ENCODE measurements around the gene S1PR3.
A peak's percentile ranks its signal among the peaks of the same experiment; 100 is the strongest.

S1PR3 gene

DNA sequence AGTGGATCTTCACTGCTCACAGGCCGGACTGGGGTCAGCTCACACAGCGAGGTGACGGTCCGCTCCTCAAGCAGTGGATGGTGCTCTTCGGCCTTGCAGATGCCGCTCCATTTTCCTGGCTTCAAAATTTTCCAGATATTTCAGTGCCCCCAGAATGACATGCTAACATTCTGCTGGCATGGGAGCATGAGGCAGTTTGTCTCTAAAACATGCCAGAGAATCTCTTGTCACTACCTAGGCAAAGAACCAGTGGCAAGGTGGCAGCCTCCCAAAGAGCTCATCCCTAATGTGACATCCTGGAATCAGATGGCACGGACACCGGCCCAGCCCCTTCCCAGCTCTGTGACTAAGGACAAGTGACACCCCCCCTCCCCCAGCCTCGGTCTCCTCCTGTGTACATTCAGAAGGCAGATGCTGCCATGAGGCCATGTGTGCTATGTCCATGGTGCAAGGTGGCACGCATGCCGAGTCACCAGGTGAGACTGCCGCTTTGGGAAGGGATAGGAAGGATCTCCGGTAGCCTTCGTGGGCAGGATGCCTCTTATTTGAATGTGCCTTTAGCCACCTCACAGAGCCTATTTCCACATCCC is 2.7 kb downstream of the S1PR3 start:
- no peak for DNase-seq

DNA sequence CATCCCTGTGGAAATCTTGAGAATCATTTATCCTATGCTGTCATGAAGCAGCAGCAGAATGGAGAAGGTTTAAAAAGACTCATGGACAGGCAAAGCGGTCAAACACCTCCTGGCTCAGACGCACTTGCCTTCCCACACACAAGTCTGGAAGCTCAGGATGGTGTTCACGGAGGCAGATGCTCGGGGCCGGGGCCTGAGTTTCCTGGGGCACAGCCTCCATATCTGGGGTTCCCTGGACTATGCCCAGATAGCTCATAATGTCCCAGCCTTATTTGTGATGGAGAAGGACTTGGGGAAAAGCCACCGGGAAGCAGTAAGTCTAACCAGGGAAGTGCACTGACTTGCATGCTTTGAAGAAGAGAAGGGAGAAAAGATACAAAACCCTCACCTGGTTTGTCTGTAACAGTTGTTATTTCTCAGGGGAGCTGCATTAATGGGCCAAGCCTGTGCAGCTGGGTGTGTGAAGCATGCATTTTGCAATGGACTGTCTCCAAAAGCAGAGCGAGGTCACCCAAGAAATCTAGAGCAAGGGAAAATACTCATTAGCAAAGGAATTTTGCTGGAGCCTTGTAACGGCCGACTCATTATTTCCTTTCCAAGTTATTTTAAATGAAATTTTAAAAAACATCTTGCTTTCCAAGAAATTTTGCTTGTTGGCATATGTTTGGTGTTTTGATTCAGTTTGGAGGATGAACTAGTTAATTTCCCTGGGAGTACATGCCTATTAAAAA is 3.4 kb downstream of the S1PR3 start:
- no peak for DNase-seq

DNA sequence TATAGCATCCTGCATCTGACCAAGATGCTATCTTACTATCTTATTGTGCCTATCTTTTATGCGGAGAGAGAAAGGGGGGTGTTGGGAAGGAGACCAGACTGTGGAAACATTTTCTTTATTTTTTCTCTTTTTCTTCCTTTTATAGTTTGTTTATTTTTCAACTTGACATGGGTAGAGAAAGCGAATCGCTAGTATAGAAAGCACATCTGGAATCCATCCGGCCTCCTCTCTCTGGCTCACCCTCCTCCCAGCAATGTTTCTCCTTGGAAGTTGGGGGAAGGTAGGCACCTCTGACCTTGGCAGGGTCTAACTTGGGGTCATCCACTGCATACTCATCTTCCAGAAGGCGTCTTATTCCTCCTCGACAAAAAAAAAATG is 3.9 kb downstream of the S1PR3 start:
- no peak for DNase-seq

DNA sequence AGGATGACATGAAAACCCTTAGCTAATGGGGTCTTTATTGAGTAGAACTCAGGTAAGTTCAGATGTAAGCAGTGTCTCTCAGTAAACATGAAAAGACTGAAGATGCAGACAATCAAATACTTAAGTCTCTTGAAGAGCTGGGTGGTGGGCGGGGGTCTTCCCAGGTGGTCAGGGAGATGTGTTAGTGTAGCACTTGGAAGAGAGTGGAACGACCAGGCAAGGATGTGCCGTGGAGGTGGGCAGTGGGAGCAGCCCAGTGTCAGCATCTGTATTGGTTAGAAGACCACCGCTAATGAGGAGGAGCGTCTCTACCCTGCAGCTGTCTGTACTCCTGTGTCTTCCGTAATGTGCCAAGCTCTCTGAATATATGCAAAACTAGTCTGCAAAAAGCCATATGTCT is 4.4 kb downstream of the S1PR3 start:
- DNase-seq: no peak

DNA sequence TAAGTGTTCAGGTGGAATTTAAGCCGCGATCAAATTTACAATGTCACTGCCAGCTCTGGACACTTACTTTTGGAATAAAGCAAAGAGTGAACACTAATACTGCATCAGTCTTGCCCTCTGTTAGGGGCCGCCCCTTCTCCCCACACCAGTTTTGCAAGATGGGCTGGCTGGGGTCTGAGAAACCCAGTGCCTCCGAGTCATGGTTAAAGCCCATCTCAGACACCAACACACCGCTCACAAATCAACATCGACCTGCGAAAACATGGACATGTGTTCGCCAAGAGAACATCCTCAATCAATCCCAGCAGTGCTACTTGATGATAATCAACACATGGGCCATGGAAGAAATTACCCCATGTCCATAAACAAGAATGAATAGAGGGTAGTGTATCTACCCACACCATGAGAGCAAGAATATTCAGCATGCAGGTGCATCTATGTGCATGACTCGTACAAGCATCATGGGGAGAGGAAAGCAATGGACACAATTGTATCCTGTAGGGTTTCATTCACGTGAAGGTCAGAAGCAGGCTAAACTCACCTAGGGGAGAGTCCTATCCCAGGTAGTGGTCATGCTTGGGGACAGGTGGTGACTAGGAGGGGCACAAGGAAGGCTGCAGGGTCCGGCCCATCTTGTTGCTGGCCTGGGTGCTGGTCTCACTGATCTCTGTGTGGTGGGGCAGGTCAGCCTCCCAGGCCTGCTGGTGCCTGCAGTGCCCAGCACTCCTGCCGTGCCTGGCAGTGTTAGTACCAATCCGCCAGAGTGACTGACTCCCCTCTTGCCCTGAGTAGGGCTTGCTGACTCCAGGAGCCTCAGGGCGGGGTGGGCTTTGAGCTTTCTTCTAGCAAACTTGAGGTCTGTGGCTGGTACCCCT is 5.0 kb downstream of the S1PR3 start:
- DNase-seq: no peak

DNA sequence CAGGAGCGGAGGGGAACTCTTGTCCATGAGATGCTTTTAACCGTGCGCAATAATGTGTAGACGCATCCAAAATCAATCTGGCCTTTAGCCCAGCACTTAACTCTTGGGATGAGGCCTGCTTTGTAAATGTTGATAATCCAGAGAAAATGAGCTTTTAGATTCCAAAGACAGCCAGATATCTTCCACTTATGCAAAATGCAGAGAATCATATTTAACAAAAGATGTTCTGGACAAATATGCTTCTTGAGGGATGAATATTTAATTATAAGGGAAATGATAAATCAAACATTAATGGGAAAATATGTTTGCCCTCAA is 5.6 kb downstream of the S1PR3 start:
- no peak for DNase-seq

DNA sequence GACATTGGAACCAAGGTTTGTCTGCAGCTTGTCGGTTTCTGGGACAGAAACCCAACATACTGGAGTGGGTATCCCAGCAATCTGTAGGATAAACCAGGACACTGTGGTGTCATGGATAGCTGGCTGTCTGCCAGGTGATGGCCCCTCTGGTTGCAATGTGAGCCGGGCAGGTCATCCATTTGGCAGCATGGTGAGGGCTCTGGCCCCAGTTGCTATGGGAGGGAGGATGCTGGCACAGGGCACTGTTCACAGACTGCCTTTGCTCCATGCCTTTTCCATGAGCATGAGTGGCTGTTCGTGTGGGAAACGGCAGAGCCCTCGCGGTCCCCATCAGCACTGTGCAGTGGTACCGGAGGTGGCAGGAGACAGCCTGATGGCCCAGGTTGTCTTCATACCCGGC is 6.4 kb downstream of the S1PR3 start:
- DNase-seq: no peak

DNA sequence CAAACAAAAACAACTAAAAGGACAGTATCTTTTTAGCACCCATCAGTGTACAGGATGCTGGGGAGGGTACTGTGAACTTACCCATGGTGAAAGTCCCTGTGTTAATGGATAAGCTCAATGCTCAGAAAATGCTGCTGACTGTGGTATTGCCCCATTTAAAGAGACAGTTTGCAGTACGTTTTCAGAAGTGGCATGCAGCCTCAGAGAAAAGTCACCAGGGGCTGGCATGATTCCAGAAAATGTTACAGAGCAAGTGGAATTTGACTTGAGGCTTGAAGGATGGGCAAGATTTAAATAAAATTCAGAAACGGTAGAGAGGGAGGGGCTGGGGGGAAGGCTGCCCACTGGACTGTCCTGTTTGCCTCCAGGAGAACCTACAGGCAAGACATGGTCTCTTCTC is 7.2 kb downstream of the S1PR3 start:
- no peak for DNase-seq

DNA sequence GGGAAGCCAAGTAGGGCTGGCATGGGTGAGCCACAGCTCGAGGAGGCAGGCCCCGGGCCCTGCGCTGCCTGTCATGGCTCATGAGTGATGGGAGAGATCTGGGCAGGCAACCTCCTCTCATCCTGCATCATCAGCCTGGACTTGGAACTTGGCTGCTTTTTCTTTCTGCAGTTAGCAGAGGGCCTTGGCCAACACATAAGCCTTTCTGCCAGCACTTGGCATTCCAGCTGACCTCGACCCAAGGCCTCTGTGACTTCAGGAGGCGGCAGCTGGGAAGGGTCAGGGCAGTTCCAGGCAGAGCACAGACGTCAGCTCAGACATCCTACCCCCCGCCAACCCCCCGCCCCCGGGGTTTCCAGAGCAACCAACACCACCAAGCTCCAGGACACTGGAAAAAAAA is 7.6 kb downstream of the S1PR3 start:
- DNase-seq: no peak

DNA sequence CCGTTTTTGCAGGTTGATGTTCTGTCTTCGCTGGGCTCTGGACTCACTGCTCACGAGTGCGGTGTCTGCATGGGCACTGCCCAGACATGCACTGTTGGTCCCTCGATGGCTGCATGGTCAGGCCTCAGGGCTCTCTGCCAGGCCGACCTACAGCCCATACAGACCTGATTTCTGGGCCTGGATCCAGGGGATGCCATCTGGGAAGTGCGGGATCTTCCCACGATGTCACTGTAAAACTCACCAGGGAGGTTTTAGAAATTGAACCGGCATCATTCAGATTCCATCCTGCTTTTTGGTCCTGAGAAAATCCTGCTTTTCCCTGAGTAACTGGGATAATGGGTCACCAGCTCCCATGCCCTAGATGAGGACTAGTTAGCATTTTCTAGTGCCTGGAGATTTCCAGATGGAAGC is 9.1 kb downstream of the S1PR3 start:
- no peak for DNase-seq

DNA sequence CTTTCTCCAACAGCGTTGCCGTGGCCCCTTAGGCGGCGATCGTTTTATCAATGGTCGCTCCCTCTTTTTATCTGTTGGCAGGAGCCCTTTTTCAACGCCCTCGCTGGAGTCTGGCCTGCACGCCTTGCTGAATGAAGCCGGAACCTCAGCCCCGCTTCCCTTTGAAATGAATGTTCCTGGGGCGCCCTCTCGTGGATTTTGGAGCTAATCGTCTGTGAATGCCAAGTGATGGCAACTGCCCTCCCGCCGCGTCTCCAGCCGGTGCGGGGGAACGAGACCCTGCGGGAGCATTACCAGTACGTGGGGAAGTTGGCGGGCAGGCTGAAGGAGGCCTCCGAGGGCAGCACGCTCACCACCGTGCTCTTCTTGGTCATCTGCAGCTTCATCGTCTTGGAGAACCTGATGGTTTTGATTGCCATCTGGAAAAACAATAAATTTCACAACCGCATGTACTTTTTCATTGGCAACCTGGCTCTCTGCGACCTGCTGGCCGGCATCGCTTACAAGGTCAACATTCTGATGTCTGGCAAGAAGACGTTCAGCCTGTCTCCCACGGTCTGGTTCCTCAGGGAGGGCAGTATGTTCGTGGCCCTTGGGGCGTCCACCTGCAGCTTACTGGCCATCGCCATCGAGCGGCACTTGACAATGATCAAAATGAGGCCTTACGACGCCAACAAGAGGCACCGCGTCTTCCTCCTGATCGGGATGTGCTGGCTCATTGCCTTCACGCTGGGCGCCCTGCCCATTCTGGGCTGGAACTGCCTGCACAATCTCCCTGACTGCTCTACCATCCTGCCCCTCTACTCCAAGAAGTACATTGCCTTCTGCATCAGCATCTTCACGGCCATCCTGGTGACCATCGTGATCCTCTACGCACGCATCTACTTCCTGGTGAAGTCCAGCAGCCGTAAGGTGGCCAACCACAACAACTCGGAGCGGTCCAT is 10.0 kb downstream of the S1PR3 start:
- peak; percentile 64 for DNase-seq

DNA sequence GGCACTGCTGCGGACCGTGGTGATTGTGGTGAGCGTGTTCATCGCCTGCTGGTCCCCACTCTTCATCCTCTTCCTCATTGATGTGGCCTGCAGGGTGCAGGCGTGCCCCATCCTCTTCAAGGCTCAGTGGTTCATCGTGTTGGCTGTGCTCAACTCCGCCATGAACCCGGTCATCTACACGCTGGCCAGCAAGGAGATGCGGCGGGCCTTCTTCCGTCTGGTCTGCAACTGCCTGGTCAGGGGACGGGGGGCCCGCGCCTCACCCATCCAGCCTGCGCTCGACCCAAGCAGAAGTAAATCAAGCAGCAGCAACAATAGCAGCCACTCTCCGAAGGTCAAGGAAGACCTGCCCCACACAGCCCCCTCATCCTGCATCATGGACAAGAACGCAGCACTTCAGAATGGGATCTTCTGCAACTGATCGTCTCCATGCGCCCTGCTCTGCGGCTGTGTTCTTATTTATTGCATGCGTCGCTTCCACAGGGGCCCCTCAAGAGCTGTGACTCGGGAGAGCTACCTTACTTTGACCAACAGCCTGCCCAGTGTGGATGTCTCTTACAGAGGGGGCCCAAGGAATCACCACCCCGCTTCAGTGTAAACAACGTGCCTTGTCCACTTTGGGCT is 10.8 kb downstream of the S1PR3 start:
- no peak for DNase-seq

DNA sequence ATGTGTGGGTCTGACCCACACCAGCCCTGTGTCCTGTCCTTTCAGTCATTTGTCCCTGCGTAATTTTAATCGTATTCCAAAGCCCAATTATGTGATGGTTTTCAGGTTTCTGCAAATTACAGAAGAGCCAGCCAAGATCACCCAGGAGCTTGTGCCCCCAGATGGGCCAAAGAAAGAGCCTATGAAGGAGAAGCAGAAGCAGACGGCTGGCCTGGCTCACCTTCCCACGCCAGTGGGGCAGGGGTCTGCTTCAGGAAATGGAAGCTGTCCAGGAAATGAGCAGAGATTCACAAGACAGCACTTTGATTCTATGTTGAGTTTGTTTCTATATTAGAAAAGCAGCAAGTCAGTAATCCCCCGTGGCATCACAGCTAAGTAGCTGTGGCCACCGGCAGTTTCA is 11.7 kb downstream of the S1PR3 start:
- no peak for DNase-seq

DNA sequence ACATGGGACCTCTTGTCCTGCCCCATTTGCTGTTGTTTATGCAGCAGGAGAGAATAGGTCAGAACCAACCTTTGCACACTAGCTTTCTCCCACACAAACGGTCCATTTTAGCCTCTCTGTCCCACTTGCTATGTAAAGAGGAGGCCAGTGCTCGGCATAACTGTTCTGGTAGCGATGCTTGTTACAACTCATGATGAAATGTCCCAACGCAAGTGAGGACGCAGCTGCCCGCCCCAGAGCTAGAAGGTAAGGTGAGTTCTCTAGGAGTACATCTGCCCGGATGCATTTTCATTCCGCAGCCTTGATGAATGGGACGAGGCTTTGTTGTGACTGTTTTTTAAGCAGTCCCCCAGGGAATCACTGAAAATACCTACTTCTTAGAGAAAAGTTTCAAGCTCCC is 14.1 kb downstream of the S1PR3 start:
- no peak for DNase-seq

DNA sequence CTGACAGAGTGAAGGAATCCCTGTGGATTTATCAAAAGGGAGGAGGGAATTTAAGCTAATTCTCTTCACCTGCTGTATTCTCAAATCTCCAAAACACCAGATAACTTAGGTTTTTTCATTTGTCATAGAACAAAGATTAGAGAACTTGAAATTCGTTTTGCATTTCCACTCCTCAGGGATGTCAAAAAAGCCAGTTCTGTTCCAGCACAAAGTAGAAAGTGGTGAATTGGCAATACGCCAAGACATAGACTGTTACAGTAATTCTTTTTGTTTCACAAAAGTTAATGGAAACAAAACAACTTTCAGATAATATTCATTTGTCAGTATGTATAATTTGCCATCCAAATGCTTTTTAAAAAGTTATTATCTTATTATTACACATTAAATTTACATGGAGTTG is 15.0 kb downstream of the S1PR3 start:
- no peak for DNase-seq

DNA sequence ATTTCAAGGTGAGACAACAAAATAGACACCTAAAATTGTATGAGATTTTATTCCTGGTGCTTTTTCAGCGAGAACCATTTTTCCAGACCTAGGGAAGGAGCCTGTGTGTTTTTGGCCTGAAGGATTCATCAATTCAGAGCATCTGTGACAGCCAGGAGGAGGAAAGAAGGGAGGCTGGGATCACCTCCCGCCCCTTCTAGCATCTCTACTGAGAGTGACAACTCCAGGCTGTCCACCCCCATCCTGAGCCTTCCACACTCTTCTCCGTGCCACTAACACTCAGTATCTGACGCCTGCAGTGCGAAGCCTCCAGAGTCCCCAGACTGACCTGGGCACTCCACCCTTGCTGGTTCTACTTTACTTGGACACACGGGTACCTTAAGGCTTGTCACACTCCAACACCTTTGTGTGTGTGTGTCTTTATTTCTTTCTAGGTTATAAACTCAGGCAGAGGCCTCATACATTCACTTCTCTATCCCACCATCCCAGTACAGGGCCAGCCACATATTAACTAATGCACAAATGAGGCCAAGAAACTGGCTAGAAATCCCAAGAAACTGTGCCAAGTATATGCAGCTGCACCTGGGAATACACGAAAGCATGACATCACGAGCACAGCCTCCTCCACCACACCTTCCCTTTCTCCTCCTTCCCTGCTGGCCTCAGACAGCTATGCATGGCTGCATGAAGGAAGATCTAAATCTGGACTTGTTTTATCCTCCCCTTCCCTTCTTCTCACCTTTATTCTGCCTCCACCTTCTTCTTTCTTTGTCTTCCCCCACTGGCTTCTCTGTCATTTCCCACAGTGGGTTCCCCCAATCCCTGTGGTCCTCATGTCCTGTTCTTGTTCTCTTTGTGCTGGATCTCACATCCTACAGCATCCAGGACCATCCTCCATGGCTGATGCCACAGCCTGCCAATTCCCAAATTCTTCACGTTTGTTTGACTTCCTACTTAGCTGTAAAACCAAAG is 16.0 kb downstream of the S1PR3 start:
- DNase-seq: no peak

DNA sequence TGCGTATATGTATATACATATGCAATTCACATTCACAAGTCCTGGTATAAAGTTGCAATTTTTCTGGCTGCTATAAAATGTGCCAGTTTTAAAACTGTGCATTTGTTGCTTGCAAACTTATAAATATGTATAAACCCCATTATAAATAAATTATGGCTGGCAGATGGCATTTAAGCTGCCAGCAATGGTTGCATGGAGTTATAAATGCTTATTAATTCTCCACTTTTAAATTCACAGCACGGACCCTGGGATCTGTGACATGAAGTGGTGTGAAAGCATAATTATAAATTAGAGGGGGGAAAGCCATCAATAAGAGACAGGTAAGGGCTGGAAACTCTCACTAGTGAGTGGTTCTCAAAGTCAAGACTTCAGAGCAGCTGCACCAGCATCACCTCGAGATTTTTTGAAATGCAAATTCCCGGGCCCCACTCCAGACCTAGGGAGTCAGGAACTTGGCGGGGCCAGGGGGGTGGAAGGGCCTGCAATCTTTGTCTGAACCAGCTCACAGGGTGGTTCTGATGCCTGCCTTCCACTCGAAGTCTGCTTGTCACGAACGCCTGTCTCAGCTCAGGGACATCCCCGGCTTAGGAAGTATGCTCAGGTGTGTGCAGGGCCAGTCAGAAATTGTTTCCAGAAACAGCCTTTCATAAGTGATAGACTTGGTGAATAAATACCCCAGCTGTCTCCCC is 16.9 kb downstream of the S1PR3 start:
- no peak for DNase-seq

DNA sequence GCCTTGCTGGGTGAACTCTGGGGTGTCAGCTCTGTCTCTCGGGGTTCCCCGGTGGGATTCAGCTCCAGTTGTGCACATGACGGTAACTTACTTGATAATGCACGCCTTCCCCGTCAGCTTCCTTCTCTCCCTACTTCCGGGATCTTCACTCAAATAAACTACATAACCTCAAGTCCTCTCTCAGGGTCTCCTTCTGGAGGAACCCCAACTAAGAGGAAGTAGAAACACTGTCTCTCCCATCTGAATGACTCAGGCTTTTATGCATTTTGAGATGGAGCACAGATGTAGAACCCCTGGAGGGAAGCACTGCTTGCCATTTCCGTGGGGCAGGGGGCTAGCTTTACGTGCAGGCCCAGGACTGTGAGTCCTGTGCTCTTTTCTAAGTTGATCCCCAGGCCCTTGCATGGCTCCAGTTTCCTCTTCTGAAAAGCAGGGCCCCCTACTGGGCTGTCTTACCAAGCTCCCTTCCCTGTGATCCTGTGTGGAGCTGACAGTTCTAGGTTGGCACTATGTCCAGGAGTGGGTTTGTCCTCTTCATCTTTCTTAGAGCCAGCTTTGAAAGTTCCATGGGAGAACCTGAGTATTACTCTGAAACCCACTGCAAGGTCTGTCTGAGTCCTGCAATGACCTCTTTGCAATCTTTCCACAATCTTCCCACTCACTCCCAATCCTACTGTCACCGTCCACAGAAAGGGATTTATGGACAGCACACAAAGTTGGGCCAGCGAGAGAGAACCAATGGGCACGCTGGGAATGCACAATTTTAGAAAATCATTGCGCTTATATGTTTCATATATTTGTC is 17.7 kb downstream of the S1PR3 start:
- DNase-seq: no peak

DNA sequence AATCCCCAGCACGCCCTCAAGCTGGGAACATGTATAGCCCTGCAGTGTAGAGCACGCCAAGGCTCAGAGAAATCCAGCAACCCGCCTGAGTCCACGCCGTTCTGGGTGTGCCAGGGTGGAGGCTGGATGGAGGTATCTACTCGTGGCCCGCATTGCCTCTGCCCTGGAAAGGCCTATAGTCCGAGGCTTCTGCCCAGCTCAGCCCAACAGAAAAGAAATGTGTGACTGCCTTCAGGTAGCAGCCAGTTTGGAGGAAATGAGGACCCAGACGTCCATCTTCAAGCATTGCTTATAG is 18.2 kb downstream of the S1PR3 start:
- DNase-seq: no peak

DNA sequence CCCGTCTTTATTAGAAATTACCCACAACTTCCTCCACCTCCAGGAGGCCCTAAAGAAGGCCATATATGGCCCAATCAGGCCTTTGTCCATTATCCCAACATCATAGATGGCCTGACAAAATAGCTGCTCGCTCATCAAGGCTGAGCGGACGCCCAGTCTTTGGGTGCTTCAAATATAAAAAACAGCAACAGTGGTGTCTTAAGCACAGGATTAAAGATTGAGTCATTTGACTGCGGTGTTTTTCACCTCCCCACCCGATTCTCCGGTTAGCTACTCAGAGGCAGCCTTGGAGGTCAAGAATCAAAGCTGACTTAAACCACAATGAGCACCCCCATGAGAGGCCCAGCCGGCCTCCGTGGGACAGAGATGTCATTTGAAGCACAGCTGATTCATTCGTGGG is 18.8 kb downstream of the S1PR3 start:
- DNase-seq: no peak

Measured in effector CD8-positive, alpha-beta T cell (primary cell).